Measurements from ENCODE around the gene ADAMTS7. TPM values are rescaled to one million over a fixed set of nuclear protein-coding genes. Genes with fewer than 3 reads are reported as not detected.
"Not testable (repeated sequence)": the region's sequence is repeated elsewhere in the genome, so short reads cannot be mapped to it uniquely, and the experiment has no call there.

The ADAMTS7 gene
- total and polyA plus RNA-seq, 7 donors = 0.32 to 1.3 (median 0.74) TPM

GRCh38 chr15:78768096-78768495 is 43.2 kb downstream of the ADAMTS7 start:
- intact Hi-C loops (cut with DNase I) = loop anchor here (10.0 kb wide), 2 partner anchors 47 to 107 kb away; partner anchors contain the start of genes ADAMTS7 (in 1 of the 2) and MORF4L1 (in 1 of the 2)
- Histone ChIP-seq H3K27me3 (ENCODE audit: insufficient read depth in 3 of 3, low read length in 2 of 3) (no peaks in the 10 kb centered on the region), H3K36me3 (ENCODE audit: insufficient read depth in 1 of 2, low read depth in 1 of 2) (no peaks in the 10 kb centered on the region), H3K27ac (no peak overlapping the region), H3K4me3 (no peak overlapping the region), H3K9me3 (no peaks in the 10 kb centered on the region), H3K4me1 (no peaks in the 10 kb centered on the region)
- 85 to 87% (median 85%) methylated on average over 11 to 13 of the region's 13 CpGs for WGBS, 3 donors
- DNase-seq (peak; percentile 8 to 34), ATAC-seq (no peak)
- TF ChIP-seq CTCF (IDR thresholded peaks at IDR 0.05) = no peak

- intact Hi-C loops (cut with DNase I) = loop anchor here (10.0 kb wide), 2 partner anchors 47 to 107 kb away; partner anchors contain the start of genes ADAMTS7 (in 1 of the 2) and MORF4L1 (in 1 of the 2)
- Histone ChIP-seq H3K4me1 (no peaks in the 10 kb centered on the region), H3K27ac (no peak overlapping the region), H3K27me3 (ENCODE audit: insufficient read depth in 3 of 3, low read length in 2 of 3) (no peaks in the 10 kb centered on the region), H3K9me3 (no peaks in the 10 kb centered on the region), H3K36me3 (ENCODE audit: insufficient read depth in 1 of 2, low read depth in 1 of 2) (no peaks in the 10 kb centered on the region), H3K4me3 (no peak overlapping the region)
- ATAC-seq (no peak), DNase-seq (peak; percentile 9 to 39)
- TF ChIP-seq CTCF (IDR thresholded peaks at IDR 0.05) = no peak
- WGBS, 3 donors = 92 to 95% (median 92%) methylated on average over 10 to 16 of the region's 16 CpGs
Measured at GRCh38 chr15:78767331-78767951, 43.8 kb downstream of the ADAMTS7 start.

GRCh38 chr15:78766641-78767071 is 44.6 kb downstream of the ADAMTS7 start:
- not testable (repeated sequence) for H3K27ac ChIP-seq; H3K4me3 ChIP-seq; H3K9me3 ChIP-seq; H3K36me3 ChIP-seq (ENCODE audit: insufficient read depth in 1 of 2, low read depth in 1 of 2); H3K4me1 ChIP-seq; H3K27me3 ChIP-seq (ENCODE audit: insufficient read depth in 3 of 3, low read length in 2 of 3)
- 83 to 88% (median 87%) methylated on average over 19 to 21 of the region's 21 CpGs for WGBS, 3 donors
- peak; percentile 6 to 42 for DNase-seq
- peak in 1 of 4 donors; percentile 11 for ATAC-seq
- intact Hi-C loops (cut with DNase I) = loop anchor here (10.0 kb wide), 2 partner anchors 48 to 108 kb away; partner anchors contain the start of genes ADAMTS7 (in 1 of the 2) and MORF4L1 (in 1 of the 2)

GRCh38 chr15:78766041-78766440 is 45.2 kb downstream of the ADAMTS7 start:
- intact Hi-C loops (cut with DNase I) = loop anchor here (10.0 kb wide), 2 partner anchors 49 to 109 kb away; partner anchors contain the start of genes ADAMTS7 (in 1 of the 2) and MORF4L1 (in 1 of the 2)
- Histone ChIP-seq H3K27me3 (ENCODE audit: insufficient read depth in 3 of 3, low read length in 2 of 3) (no peaks in the 10 kb centered on the region), H3K27ac (no peak overlapping the region), H3K36me3 (ENCODE audit: insufficient read depth in 1 of 2, low read depth in 1 of 2) (no peaks in the 10 kb centered on the region), H3K9me3 (no peaks in the 10 kb centered on the region), H3K4me1 (no peaks in the 10 kb centered on the region), H3K4me3 (no peak overlapping the region)
- no peak for TF ChIP-seq CTCF (IDR thresholded peaks at IDR 0.05)
- 79 to 91% (median 86%) methylated on average over 6 of the region's 6 CpGs for WGBS, 3 donors
- DNase-seq (peak; percentile 5 to 23), ATAC-seq (no peak)

GRCh38 chr15:78765154-78765860 is 46.0 kb downstream of the ADAMTS7 start:
- not testable (repeated sequence) for H3K36me3 ChIP-seq (ENCODE audit: insufficient read depth in 1 of 2, low read depth in 1 of 2); H3K4me3 ChIP-seq; ATAC-seq; H3K27ac ChIP-seq; H3K27me3 ChIP-seq (ENCODE audit: insufficient read depth in 3 of 3, low read length in 2 of 3); H3K9me3 ChIP-seq; H3K4me1 ChIP-seq
- peak; percentile 8 to 28 for DNase-seq
- 55 to 79% (median 72%) methylated on average over 18 of the region's 18 CpGs for WGBS, 3 donors
- intact Hi-C loops (cut with DNase I) = loop anchor here (10.0 kb wide), 2 partner anchors 49 to 109 kb away; partner anchors contain the start of genes ADAMTS7 (in 1 of the 2) and MORF4L1 (in 1 of the 2)

- 85 to 88% (median 87%) methylated on average over 22 to 28 of the region's 28 CpGs for WGBS, 3 donors
- peak; percentile 11 to 44 for DNase-seq
Measured at GRCh38 chr15:78764340-78765153, 46.7 kb downstream of the ADAMTS7 start.

More at GRCh38 chr15:78764340-78765153, 46.7 kb downstream of the ADAMTS7 start:
- not testable (repeated sequence) for H3K36me3 ChIP-seq (ENCODE audit: insufficient read depth in 1 of 2, low read depth in 1 of 2); H3K4me3 ChIP-seq; H3K9me3 ChIP-seq; H3K27ac ChIP-seq; H3K27me3 ChIP-seq (ENCODE audit: insufficient read depth in 3 of 3, low read length in 2 of 3); ATAC-seq; H3K4me1 ChIP-seq
- intact Hi-C loops (cut with DNase I) = loop anchor here (5.0 to 10.0 kb wide), 3 partner anchors 48 to 110 kb away; partner anchors contain the start of genes ADAMTS7 (in 2 of the 2) and MORF4L1 (in 1 of the 2)
